Tibial artery (tissue), 4 donors: Measurements from ENCODE around the gene BHLHE41.
A peak's percentile ranks its signal among the peaks of the same experiment; 100 is the strongest.

ENCODE experiments used
- DNase-seq, 2 donors: peaks; one replicate each; pipeline ENCODE4 v3.0.0-alpha.2; 2019
- H3K27ac ChIP-seq, 2 donors: fragments of 200-600 bp; sonication (generic) in 1 of 2; 1 replicate in 1 of 2; 2 replicates in 1 of 2; pipeline ENCODE4 v1.5.1; 2018 to 2019; ENCODE audit warnings: mild to moderate bottlenecking in 1 of 2
- H3K27me3 ChIP-seq, 2 donors: fragments of 200-600 bp; sonication (generic) in 1 of 2; one replicate each; pipeline versions ENCODE4 v1.5.1 to v1.6.0; 2016 to 2019
- H3K36me3 ChIP-seq, 3 donors: fragments of 200-600 bp; sonication (generic) in 2 of 3; one replicate each; pipeline ENCODE4 v1.5.1; 2016 to 2019; ENCODE audit warnings: mild to moderate bottlenecking in 2 of 3
- H3K4me1 ChIP-seq, 4 donors: fragments of 200-600 bp; sonication (generic) in 2 of 4; 1 replicate in 3 of 4; 2 replicates in 1 of 4; pipeline ENCODE4 v1.5.1; 2016 to 2019
- H3K4me3 ChIP-seq, 2 donors: fragments of 200-600 bp; sonication (generic) in 1 of 2; 1 replicate in 1 of 2; 2 replicates in 1 of 2; pipeline ENCODE4 v1.5.1; 2018 to 2019; ENCODE audit warnings: mild to moderate bottlenecking in 2 of 2
- H3K9me3 ChIP-seq, 3 donors: fragments of 200-600 bp; sonication (generic) in 1 of 3; one replicate each; pipeline ENCODE4 v1.5.1; 2016 to 2019
- intact Hi-C: fragments of 100-400 bp; cut with DNase I; formaldehyde crosslinking; loops from one replicate; pipeline ENCODE4 v1.15.0; 2023; ENCODE audit warnings: low total_unique reads
- TF ChIP-seq, protein P1 (sequence below), 2 experiments: fragments of 200-600 bp in 1 of 2; fragments of 450-650 bp in 1 of 2; IDR thresholded peaks; one replicate each; pipeline ENCODE4 v1.5.1; 2017 to 2019; ENCODE audit warnings: antibody characterized with exemption in 2 of 2, mild to moderate bottlenecking in 1 of 2, moderate library complexity in 1 of 2

BHLHE41 gene

GRCh38 chr12:26102953-26103352 lies 21.9 kb downstream of the BHLHE41 start:
- no peak overlapping the region for H3K4me3 ChIP-seq

GRCh38 chr12:26101763-26102162 lies 23.1 kb downstream of the BHLHE41 start:
- Histone ChIP-seq H3K9me3 (no peaks in the 10 kb centered on the region), H3K36me3 (no peaks in the 10 kb centered on the region), H3K4me1 (no peaks in the 10 kb centered on the region), H3K27ac (no peak overlapping the region), H3K4me3 (no peak overlapping the region), H3K27me3 (no peaks in the 10 kb centered on the region)
- intact Hi-C loops, result no loop called here
- DNase-seq, result no peak
- TF ChIP-seq, protein P1, sequence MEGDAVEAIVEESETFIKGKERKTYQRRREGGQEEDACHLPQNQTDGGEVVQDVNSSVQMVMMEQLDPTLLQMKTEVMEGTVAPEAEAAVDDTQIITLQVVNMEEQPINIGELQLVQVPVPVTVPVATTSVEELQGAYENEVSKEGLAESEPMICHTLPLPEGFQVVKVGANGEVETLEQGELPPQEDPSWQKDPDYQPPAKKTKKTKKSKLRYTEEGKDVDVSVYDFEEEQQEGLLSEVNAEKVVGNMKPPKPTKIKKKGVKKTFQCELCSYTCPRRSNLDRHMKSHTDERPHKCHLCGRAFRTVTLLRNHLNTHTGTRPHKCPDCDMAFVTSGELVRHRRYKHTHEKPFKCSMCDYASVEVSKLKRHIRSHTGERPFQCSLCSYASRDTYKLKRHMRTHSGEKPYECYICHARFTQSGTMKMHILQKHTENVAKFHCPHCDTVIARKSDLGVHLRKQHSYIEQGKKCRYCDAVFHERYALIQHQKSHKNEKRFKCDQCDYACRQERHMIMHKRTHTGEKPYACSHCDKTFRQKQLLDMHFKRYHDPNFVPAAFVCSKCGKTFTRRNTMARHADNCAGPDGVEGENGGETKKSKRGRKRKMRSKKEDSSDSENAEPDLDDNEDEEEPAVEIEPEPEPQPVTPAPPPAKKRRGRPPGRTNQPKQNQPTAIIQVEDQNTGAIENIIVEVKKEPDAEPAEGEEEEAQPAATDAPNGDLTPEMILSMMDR (IDR thresholded peaks at IDR 0.05), result no peak

More at GRCh38 chr12:26102953-26103352, 21.9 kb downstream of the BHLHE41 start:
- DNase-seq, result peak in 1 of 2 donors; percentile 80
- no peaks in the 10 kb centered on the region for H3K36me3 ChIP-seq
- H3K4me1 ChIP-seq, result no peaks in the 10 kb centered on the region
- H3K27me3 ChIP-seq, result no peaks in the 10 kb centered on the region
- no peaks in the 10 kb centered on the region for H3K9me3 ChIP-seq
- no peak overlapping the region for H3K27ac ChIP-seq
- intact Hi-C loops, result no loop called here
- TF ChIP-seq, protein P1 (IDR thresholded peaks at IDR 0.05), result no peak

DNA sequence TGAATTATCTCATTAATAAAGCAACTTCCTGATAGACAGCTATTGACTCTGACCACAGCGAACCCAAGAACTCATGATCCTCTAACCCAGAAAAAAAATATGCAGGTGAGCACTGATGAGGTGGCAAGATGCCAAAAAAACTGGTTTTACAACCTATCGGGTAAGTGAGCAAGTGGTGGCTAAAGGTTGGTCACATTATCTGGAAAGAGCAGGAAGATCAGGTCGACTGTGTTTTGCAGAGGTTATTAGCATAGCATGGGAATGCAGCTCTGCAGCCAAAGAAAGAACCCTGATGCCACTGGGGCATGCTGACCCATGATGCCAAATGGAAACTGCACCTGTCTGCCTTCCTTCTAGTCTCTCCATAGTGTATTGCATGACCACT lies 23.5 kb downstream of the BHLHE41 start:
- intact Hi-C loops, result no loop called here
- no peak for DNase-seq
- no peak overlapping the region for H3K4me3 ChIP-seq

GRCh38 chr12:26100666-26101349 lies 24.0 kb downstream of the BHLHE41 start:
- DNase-seq, result no peak
- intact Hi-C loops, result no loop called here
- no peaks in the 10 kb centered on the region for H3K27me3 ChIP-seq
- H3K36me3 ChIP-seq, result no peaks in the 10 kb centered on the region
- no peak overlapping the region for H3K27ac ChIP-seq
- TF ChIP-seq, protein P1 (IDR thresholded peaks at IDR 0.05), result no peak
- H3K4me3 ChIP-seq, result no peak overlapping the region
- H3K9me3 ChIP-seq, result no peaks in the 10 kb centered on the region
- no peaks in the 10 kb centered on the region for H3K4me1 ChIP-seq

More for the DNA sequence above, 23.5 kb downstream of the BHLHE41 start:
- TF ChIP-seq, protein P1 (IDR thresholded peaks at IDR 0.05), result no peak
- no peaks in the 10 kb centered on the region for H3K9me3 ChIP-seq
- H3K27me3 ChIP-seq, result no peaks in the 10 kb centered on the region
- H3K27ac ChIP-seq, result no peak overlapping the region
- H3K4me1 ChIP-seq, result no peaks in the 10 kb centered on the region
- H3K36me3 ChIP-seq, result no peaks in the 10 kb centered on the region

GRCh38 chr12:26097046-26097878 lies 27.6 kb downstream of the BHLHE41 start:
- TF ChIP-seq, protein P1 (IDR thresholded peaks at IDR 0.05), result peak; percentile 88 to 92
- DNase-seq, result peak; percentile 54 to 84

More at GRCh38 chr12:26097046-26097878, 27.6 kb downstream of the BHLHE41 start:
- Histone ChIP-seq H3K9me3 (no peaks in the 10 kb centered on the region), H3K4me1 (no peaks in the 10 kb centered on the region), H3K36me3 (no peaks in the 10 kb centered on the region), H3K27me3 (no peaks in the 10 kb centered on the region), H3K27ac (no peak overlapping the region), H3K4me3 (no peak overlapping the region)
- intact Hi-C loops, result loop anchor here (10.0 kb wide), 2 partner anchors 518 to 548 kb away; no protein-coding TSS in a partner anchor
